ENCODE measurements around the gene KRTAP5-3. TPM values are rescaled to one million over a fixed set of nuclear protein-coding genes. Genes with fewer than 3 reads are reported as not detected.

KRTAP5-3 gene
- total and polyA plus RNA-seq, 9 of the 15 experiments (the other 6 are each of a cell fraction or from before 2014, with no cell fraction given) = not detected

DNA sequence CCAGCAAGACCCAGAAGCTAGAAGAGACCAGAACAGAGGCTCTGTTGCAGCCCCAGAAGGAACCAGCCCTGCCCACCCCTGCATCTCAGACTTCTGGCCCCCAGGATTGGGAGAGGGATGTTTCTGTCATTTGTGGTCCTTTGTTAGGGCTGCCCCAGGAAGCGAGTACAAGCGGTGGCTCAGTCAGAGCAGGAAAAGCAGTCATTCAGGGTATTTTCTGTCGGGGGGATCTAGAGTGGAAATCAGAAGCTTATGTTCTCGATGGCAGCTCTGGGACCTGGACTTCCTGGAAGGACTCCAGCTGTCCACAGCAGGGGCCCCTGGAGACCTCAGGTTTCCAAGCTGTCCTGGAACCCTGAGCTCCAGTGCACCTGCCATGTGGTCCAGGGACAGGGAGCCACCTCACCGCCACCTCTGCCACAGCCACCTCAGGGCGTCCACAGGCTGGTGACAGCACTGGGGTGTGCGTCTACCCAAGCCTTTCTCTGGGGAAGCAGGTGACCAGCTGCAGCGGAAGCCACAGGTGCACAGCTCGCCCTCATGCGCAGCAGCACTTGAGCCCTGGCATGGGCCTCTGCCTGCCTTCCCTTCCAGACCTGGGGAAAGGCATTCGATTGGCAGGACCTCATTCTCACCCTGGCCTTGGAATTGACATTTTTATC lies 23.9 kb upstream of the KRTAP5-3 start:
- intact Hi-C loops (cut with micrococcal nuclease) (no loop called here), in situ Hi-C loops (cut with MboI) (no loop called here)
- ChIA-PET POLR2A (interaction anchor here (0.6 kb wide), 1 partner anchor 8 kb away, joined by 3 read pairs; no protein-coding TSS in a partner anchor), CTCF (ENCODE audit: low intra/inter-chr PET ratio) (no interaction called here)
- Histone ChIP-seq H3K4me1 (replicated peaks in 1 of 2; ENCODE audit: control insufficient read depth in 2 of 2, insufficient read depth in 2 of 2, low read length in 2 of 2) (peaks cover 0 to 5% of the 10 kb centered on the region in 2 experiments; a peak in 1 of 5 replicates), H3K9ac (ENCODE audit: insufficient read depth in 1 of 2, low read depth in 2 of 2, low read length in 2 of 2) (no peak overlapping the region), H3K4me2 (ENCODE audit: insufficient read depth, low read length) (no peak overlapping the region), H3K9me3 (replicated peaks; ENCODE audit: control insufficient read depth, insufficient read depth, low read depth, low read length) (no peaks in the 10 kb centered on the region), H3K79me2 (ENCODE audit: control insufficient read depth, insufficient read depth, low read length) (no peaks in the 10 kb centered on the region), H3K4me3 (no peak overlapping the region), H3K36me3 (ENCODE audit: control insufficient read depth, insufficient read depth, low read length) (no peaks in the 10 kb centered on the region), H3K27ac (ENCODE audit: extremely low read depth, low read depth, low read length) (no peak overlapping the region), H3K9me1 (ENCODE audit: control insufficient read depth, insufficient read depth, low read length) (no peaks in the 10 kb centered on the region), H2AFZ (ENCODE audit: low read depth, low read length) (no peak overlapping the region), H4K20me1 (replicated peaks; ENCODE audit: control insufficient read depth, insufficient read depth, low read length) (peaks cover 7% of the 10 kb centered on the region), H3K27me3 (ENCODE audit: control insufficient read depth in 2 of 2, insufficient read depth in 2 of 2, low read length in 2 of 2) (peaks cover 16 to 68% of the 10 kb centered on the region in 2 experiments)
- no peak for DNase-seq (ENCODE audit: extremely low read depth in 1 of 4, low spot score in 3 of 4)
- no peak for TF ChIP-seq ZC3H11A (IDR thresholded peaks at IDR 0.05; ENCODE audit: low read depth, low read length)
- TF ChIP-seq, protein P1, sequence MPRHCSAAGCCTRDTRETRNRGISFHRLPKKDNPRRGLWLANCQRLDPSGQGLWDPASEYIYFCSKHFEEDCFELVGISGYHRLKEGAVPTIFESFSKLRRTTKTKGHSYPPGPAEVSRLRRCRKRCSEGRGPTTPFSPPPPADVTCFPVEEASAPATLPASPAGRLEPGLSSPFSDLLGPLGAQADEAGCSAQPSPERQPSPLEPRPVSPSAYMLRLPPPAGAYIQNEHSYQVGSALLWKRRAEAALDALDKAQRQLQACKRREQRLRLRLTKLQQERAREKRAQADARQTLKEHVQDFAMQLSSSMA (CRISPR knock-in tag; IDR thresholded peaks at IDR 0.05) = no peak
- TF ChIP-seq BMI1 (IDR thresholded peaks at IDR 0.05; ENCODE audit: low read length) = no peak
- no peak for TF ChIP-seq ZNF134 (CRISPR knock-in tag; conservative IDR thresholded peaks at IDR 0.05)
- TF ChIP-seq, protein P2, sequence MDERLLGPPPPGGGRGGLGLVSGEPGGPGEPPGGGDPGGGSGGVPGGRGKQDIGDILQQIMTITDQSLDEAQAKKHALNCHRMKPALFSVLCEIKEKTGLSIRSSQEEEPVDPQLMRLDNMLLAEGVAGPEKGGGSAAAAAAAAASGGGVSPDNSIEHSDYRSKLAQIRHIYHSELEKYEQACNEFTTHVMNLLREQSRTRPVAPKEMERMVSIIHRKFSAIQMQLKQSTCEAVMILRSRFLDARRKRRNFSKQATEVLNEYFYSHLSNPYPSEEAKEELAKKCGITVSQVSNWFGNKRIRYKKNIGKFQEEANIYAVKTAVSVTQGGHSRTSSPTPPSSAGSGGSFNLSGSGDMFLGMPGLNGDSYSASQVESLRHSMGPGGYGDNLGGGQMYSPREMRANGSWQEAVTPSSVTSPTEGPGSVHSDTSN (CRISPR knock-in tag; IDR thresholded peaks at IDR 0.05; ENCODE audit: low read depth) = no peak
- TF ChIP-seq, protein P2 (tag; conservative IDR thresholded peaks at IDR 0.05; ENCODE audit: low read depth) = no peak
- no peak for TF ChIP-seq TCF3 (CRISPR knock-in tag; IDR thresholded peaks at IDR 0.05)
- TF ChIP-seq POLR3A (IDR thresholded peaks at IDR 0.05; ENCODE audit: borderline replicate concordance, extremely low read depth, insufficient read depth, insufficient read length) = no peak
- TF ChIP-seq, protein P3, sequence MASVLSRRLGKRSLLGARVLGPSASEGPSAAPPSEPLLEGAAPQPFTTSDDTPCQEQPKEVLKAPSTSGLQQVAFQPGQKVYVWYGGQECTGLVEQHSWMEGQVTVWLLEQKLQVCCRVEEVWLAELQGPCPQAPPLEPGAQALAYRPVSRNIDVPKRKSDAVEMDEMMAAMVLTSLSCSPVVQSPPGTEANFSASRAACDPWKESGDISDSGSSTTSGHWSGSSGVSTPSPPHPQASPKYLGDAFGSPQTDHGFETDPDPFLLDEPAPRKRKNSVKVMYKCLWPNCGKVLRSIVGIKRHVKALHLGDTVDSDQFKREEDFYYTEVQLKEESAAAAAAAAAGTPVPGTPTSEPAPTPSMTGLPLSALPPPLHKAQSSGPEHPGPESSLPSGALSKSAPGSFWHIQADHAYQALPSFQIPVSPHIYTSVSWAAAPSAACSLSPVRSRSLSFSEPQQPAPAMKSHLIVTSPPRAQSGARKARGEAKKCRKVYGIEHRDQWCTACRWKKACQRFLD (CRISPR knock-in tag; IDR thresholded peaks at IDR 0.05) = no peak
- TF ChIP-seq HDAC2 (IDR thresholded peaks at IDR 0.05) = no peak
- no peak for TF ChIP-seq ZNF311 (CRISPR knock-in tag; IDR thresholded peaks at IDR 0.05)
- no peak for TF ChIP-seq RCOR1 (IDR thresholded peaks at IDR 0.05; ENCODE audit: borderline replicate concordance in 1 of 2, low read depth in 2 of 2, low read length in 2 of 2)
- no peak for TF ChIP-seq ZNF778 (CRISPR knock-in tag; IDR thresholded peaks at IDR 0.05)
- TF ChIP-seq SETDB1 (IDR thresholded peaks at IDR 0.05; ENCODE audit: low read length) = no peak
- TF ChIP-seq ZNF431 (CRISPR knock-in tag; IDR thresholded peaks at IDR 0.05) = no peak
- TF ChIP-seq FOXM1 (IDR thresholded peaks at IDR 0.05; ENCODE audit: low read depth) = no peak
- no peak for TF ChIP-seq FOXM1 (CRISPR knock-in tag; IDR thresholded peaks at IDR 0.05; ENCODE audit: low read depth)
- ATAC-seq = no peak
- no peak for FAIRE-seq
- BruUV-seq (replicated peaks) = no TSS peak
- WGBS (ENCODE audit: insufficient coverage, low coverage, missing lambda C conversion rate) = 0% methylated on average over 11 of the region's 11 CpGs

All from K562 (cell line).